Posterior cingulate gyrus (tissue), 11 donors: ENCODE data around the gene SERPINB8.

Experiments
- DNase-seq, 10 donors: peaks; one replicate each; pipeline versions ENCODE4 v3.0.0 to v3.0.0-alpha.2; 2020 to 2021; ENCODE audit warnings: mixed read lengths in 3 of 10
- intact Hi-C: fragments of 100-400 bp; cut with DNase I; formaldehyde crosslinking; loops from one replicate; pipeline ENCODE4 v1.15.1; 2023

The SERPINB8 gene

GRCh38 chr18:63963615-63964256 is 6.1 kb upstream of the SERPINB8 start:
- DNase-seq: peak in 4 of 10 donors; percentile 18 to 43 (median 38)
- intact Hi-C loops: no loop called here

DNA sequence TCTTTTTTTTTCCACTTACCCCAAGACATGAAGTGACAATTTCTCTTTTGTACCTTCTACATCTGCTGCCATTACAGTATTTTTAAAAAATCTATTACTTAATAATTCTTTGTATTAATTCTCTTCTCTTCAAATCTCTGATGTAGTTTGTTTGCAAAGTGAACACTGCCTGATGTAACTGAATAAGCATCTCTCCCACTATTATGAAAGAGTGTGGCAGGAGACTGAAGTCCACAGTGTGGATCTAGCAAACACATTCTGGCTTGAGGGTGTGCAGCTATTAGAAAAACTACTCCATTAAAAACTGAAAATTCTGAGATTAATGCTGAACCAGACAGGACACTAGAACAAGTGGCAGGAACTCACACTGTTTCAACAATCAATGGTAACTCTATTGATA is 5.0 kb upstream of the SERPINB8 start:
- intact Hi-C loops: no loop called here

GRCh38 chr18:63965716-63966330 is 4.1 kb upstream of the SERPINB8 start:
- no peak for DNase-seq
- intact Hi-C loops: no loop called here

More for the DNA sequence above, 5.0 kb upstream of the SERPINB8 start:
- no peak for DNase-seq

- DNase-seq: peak in 7 of 10 donors; percentile 31 to 91 (median 54)
- intact Hi-C loops: no loop called here
These were observed 926 bp downstream of the SERPINB8 start for GRCh38 chr18:63970809-63971205.

GRCh38 chr18:63971320-63972001 is 1.6 kb downstream of the SERPINB8 start:
- intact Hi-C loops: no loop called here
- DNase-seq: peak in 2 of 10 donors; percentile 28 to 62

GRCh38 chr18:63972002-63972376 is 2.1 kb downstream of the SERPINB8 start:
- DNase-seq: no peak
- intact Hi-C loops: no loop called here

GRCh38 chr18:63974991-63975390 is 5.1 kb downstream of the SERPINB8 start:
- DNase-seq: peak in 1 of 10 donors; percentile 16
- intact Hi-C loops: loop anchor here (5.0 kb wide), 1 partner anchor 148 kb away; no protein-coding TSS in a partner anchor

- intact Hi-C loops: loop anchor here (5.0 kb wide), 1 partner anchor 148 kb away; no protein-coding TSS in a partner anchor
- no peak for DNase-seq
These were observed 5.7 kb downstream of the SERPINB8 start for GRCh38 chr18:63975628-63976027.

- intact Hi-C loops: loop anchor here (5.0 kb wide), 1 partner anchor 150 kb away; no protein-coding TSS in a partner anchor
- no peak for DNase-seq
These were observed 7.2 kb downstream of the SERPINB8 start for GRCh38 chr18:63977040-63977439.

DNA sequence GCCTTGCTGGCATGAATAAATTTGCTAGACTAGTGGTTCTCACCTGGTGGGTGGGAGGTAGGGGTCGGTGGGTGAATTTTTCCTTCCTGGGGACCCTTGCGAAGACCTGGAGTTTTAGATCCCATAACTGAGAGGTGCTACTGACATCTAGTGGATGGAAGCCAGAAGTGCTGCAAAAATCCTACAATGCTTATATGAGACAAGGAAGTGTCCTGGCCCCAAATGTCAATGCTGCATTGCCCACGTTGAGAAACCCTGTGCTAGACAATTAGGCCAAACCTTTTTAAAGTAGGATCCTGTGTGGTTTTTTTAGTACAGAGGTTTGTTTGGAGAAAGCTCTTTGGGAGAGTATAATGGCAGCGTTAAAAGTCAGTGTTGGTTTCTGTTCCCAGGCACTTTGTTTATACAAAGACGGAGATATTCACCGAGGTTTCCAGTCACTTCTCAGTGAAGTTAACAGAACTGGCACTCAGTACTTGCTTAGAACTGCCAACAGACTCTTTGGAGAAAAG is 9.6 kb downstream of the SERPINB8 start:
- intact Hi-C loops: loop anchor here (5.0 kb wide), 1 partner anchor 152 kb away; no protein-coding TSS in a partner anchor
- DNase-seq: peak in 4 of 10 donors; percentile 31 to 50 (median 39)

GRCh38 chr18:63980027-63980426 is 10.1 kb downstream of the SERPINB8 start:
- intact Hi-C loops: no loop called here
- no peak for DNase-seq

- intact Hi-C loops: no loop called here
These were observed 11.1 kb downstream of the SERPINB8 start for GRCh38 chr18:63980896-63981460.

GRCh38 chr18:63981719-63982118 is 11.8 kb downstream of the SERPINB8 start:
- intact Hi-C loops: no loop called here
- no peak for DNase-seq

More at GRCh38 chr18:63980896-63981460, 11.1 kb downstream of the SERPINB8 start:
- DNase-seq: no peak

DNA sequence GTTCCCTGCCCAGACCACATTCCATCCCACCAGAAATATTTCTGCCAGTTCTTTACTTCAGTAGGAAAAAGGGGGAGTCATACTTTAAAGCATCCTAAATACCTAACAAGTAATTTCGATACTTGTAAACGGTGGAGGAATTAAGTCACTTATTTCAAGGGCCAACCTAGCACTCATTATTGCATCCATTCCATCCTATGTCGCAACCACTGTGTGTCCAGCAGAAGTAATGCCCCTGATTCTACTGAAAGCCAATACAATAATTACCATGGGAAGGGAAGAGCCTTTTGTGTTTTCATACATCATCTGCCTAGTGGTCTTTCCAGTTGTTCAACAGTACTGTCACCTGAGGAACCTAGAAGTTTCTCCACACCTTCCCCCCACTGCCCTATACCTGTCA is 12.5 kb downstream of the SERPINB8 start:
- DNase-seq: no peak
- intact Hi-C loops: no loop called here

GRCh38 chr18:63986885-63987284 is 17.0 kb downstream of the SERPINB8 start:
- intact Hi-C loops: no loop called here
- DNase-seq: no peak

DNA sequence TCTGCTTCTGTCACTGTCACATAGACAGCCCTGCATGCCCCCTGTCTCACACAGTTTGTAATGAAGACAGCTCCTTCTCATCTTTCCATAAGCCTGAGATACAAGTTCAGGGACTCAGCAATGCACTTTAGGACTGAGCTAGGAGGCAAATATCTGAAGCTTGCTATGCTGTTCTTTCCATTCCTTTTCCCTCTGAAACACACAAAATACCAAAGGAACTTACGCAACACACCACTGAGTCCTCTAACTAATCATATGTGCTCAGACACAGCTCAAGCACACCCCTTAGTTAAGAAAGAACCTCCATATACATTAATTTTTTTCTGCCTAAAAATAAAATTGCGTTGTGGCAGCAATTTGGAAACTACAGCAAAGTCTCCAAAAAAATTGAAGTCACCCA is 17.9 kb downstream of the SERPINB8 start:
- no peak for DNase-seq
- intact Hi-C loops: no loop called here

GRCh38 chr18:63992751-63993150 is 22.9 kb downstream of the SERPINB8 start:
- intact Hi-C loops: no loop called here

DNA sequence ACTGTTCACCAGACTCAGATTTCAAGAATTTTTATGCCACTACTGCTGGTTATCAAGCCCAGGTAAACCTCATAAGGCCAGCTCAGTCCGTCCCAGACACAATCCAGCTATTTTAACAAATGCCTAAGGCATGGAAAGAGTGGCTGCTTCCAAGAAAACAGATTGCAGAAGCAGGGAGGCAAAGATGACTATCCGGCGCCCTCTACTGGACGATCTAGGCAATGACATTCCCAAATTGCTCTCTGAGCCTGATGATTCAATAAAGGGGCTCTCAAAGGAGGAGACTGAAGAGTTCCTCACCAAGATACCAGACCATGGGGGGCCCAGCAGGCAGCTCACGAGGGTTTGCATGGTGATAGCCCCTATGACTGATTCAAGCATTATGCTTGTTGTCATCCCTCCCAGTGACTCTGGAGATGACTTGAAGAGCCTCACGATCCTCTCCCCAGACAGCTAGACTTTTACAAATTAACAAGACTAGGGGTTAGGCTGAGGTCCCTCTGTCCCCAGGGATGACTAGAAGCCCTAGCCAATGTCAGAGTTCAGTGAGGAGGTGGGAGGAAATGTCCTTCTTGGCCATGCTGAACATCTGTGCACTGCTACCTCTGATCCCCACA is 25.0 kb downstream of the SERPINB8 start:
- intact Hi-C loops: no loop called here
- DNase-seq: peak in 7 of 10 donors; percentile 23 to 87 (median 68)

More at GRCh38 chr18:63992751-63993150, 22.9 kb downstream of the SERPINB8 start:
- no peak for DNase-seq

DNA sequence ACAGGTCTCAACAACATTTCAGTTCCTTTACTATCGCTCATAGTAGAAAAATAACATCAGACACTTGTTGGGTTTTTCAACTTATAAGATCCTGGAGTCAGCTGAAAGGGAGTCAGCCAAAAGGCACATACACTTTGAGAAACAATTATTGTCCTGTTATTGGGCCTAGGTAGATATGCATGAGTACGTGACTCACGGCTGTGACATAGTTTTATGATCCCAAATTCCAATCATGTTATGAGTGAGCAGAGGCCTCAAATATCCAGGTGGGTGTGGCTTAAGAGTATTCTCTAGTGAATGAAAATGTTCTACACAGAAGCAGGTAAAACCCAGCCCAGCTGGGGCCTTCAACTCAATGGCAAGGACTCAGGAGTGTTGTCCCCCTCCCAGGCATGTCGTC is 27.2 kb downstream of the SERPINB8 start:
- DNase-seq: peak in 1 of 10 donors; percentile 62
- intact Hi-C loops: no loop called here

DNA sequence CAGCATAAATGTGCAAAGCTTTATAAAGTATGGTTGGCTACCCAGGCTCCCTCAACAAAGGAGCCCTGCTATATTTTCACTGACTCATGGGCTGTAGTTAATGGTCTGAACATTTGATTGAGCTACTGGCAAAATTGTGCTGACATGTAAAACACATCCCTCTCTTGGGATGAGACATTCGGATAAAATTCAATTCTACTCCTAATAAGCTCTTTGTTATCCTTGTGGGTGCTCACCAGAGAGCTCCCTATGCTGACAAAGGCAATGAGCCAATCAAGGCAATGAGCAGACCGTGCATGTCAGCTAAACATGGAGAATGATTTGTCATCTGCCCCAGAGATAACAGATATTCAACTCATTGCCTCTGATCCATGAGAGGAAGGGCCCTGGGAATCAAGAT is 27.7 kb downstream of the SERPINB8 start:
- intact Hi-C loops: no loop called here

More for the DNA sequence above, 27.7 kb downstream of the SERPINB8 start:
- no peak for DNase-seq
